HepG2 (cell line): ENCODE results near the gene AP2S1. TPM values are rescaled to one million over a fixed set of nuclear protein-coding genes. Genes with fewer than 3 reads are reported as not detected.

ENCODE experiments used
- ADNP ChIP-seq: sonication (generic); formaldehyde crosslinking; IDR thresholded peaks from 2 replicates; pipeline ENCODE4 v1.4.0; 2020; ENCODE audit warnings: missing genetic modification reagents
- AGO1 ChIP-seq: fragments of 200-400 bp; formaldehyde crosslinking; IDR thresholded peaks from 2 replicates; pipeline ENCODE4 v1.6.1; 2017; ENCODE audit warnings: mild to moderate bottlenecking, low read depth, low read length, moderate library complexity; ENCODE audit not compliant: poor library complexity, severe bottlenecking
- CEBPG ChIP-seq: IDR thresholded peaks from 2 replicates; pipeline ENCODE4 v1.6.1; 2016
- ELF3 ChIP-seq: IDR thresholded peaks from 2 replicates; pipeline ENCODE4 v1.6.1; 2016; ENCODE audit warnings: missing genetic modification reagents, missing compliant biosample characterization
- JUN ChIP-seq: sonication (generic); formaldehyde crosslinking; IDR thresholded peaks from 2 replicates; pipeline ENCODE4 v1.4.0; 2020; ENCODE audit warnings: mild to moderate bottlenecking, missing genetic modification reagents
- KDM6A ChIP-seq: IDR thresholded peaks from 2 replicates; pipeline ENCODE4 v1.6.1; 2016; ENCODE audit warnings: low read depth
- PHF5A ChIP-seq: IDR thresholded peaks from one replicate; pipeline ENCODE4 v1.6.1; 2018; ENCODE audit warnings: low read depth, missing genetic modification reagents; ENCODE audit not compliant: unreplicated experiment
- SMAD9 ChIP-seq: sonication (generic); formaldehyde crosslinking; IDR thresholded peaks from 2 replicates; pipeline ENCODE4 v1.5.1; 2020; ENCODE audit warnings: mild to moderate bottlenecking, missing genetic modification reagents
- ZBTB20 ChIP-seq: sonication (generic); formaldehyde crosslinking; IDR thresholded peaks from 2 replicates; pipeline ENCODE4 v1.8.1; 2023; ENCODE audit warnings: missing genetic modification reagents, low read depth, mild to moderate bottlenecking, borderline replicate concordance
- ZEB1 ChIP-seq: IDR thresholded peaks from 2 replicates; pipeline ENCODE4 v1.6.1; 2012; ENCODE audit warnings: mild to moderate bottlenecking, low read depth, inconsistent platforms; ENCODE audit not compliant: insufficient replicate concordance
- ZKSCAN1 ChIP-seq: fragments of 150-350 bp; IDR thresholded peaks from 2 replicates; pipeline ENCODE4 v1.6.1; 2014; ENCODE audit warnings: low read length
- ZNF143 ChIP-seq: sonication (generic); formaldehyde crosslinking; IDR thresholded peaks from 2 replicates; pipeline ENCODE4 v1.4.0; 2020; ENCODE audit warnings: missing genetic modification reagents
- ZNF709 ChIP-seq: sonication (generic); formaldehyde crosslinking; IDR thresholded peaks from 2 replicates; pipeline ENCODE4 v1.5.0; 2020; ENCODE audit warnings: mild to moderate bottlenecking, missing genetic modification reagents
- polyA plus RNA-seq, 8 experiments: library from polyadenylated mRNA; depleted of rRNA in 3 of 8; stranded (reverse) in 7 of 8; unstranded in 1 of 8; fragments of >200 nt; fragmentation: Illumina TruSeq in 4 of 8; extraction: Trizol in 4 of 8; gene quantifications; 2 replicates each; pipeline versions ENCODE4 v1.2.1 to v1.2.3, GENCODE V29; 2011 to 2016; ENCODE audit warnings: low read depth in 4 of 8, missing spikeins in 1 of 8, mixed read lengths in 1 of 8; ENCODE audit not compliant: insufficient read depth in 1 of 8
- total RNA-seq, 5 experiments: library from RNA; depleted of rRNA; stranded (reverse); fragments of >200 nt; fragmentation: Illumina TruSeq; extraction: Trizol; gene quantifications; 2 replicates each; pipeline ENCODE4 v1.2.3, GENCODE V29; 2016; ENCODE audit warnings: low read depth in 1 of 5
- TF ChIP-seq, protein P1 (sequence below): sonication (generic); formaldehyde crosslinking; IDR thresholded peaks from 2 replicates; pipeline ENCODE4 v1.4.0; 2020; ENCODE audit warnings: mild to moderate bottlenecking, missing genetic modification reagents
- TF ChIP-seq, protein P2 (sequence below): sonication (generic); formaldehyde crosslinking; IDR thresholded peaks from 2 replicates; pipeline ENCODE4 v1.4.0; 2020; ENCODE audit warnings: missing genetic modification reagents
- TF ChIP-seq, protein P3 (sequence below): sonication (generic); formaldehyde crosslinking; conservative IDR thresholded peaks from 2 replicates; pipeline ENCODE4 v1.5.0; 2020; ENCODE audit warnings: missing genetic modification reagents

AP2S1 gene
- total and polyA plus RNA-seq, 2 of the 13 experiments (the other 11 are each of a cell fraction or from before 2014, with no cell fraction given), result 45.2 to 86.1 TPM

DNA sequence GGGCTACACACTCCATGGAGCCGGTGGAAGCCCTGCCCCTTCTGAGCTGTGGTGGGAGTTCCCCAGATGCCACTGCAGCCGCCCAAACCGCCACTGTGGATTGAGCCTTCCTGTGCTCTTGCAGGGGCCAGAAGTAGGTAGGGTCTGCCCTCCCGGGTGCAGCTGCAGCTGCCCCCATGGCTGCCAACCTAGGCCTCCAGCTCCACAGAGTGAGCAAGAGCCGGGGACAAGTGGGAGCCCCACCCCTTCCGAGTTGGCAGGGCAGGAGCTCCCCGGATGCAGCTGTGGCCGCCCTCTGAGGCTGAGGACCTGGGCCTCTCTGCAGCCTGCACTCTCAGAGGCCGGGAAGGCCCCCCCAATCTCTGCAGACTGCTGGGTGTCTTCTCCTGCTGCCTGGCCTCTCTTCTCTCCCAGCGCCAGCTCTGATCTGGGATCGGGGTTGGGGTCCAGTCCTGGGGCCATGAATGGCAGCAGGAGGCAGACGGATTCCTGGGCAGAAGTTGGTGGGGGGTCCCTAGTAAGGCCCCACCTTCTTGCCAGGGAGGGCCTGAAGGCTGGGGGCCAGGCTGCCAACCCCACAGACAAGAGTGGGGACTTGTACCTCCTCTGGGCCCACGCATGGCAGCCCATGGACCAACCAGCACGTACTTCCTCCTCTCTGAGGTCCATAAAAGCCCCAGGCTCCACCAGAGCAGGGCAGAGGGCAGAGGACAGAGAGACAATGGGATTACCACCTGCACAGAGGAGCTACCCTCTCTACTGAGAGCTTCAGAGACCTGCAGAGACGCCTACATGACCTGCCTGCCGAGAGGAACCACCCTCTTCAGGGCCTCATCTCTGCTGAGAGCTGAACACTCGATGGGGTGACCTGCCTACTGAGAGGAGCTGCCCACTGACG is 28.9 kb downstream of the AP2S1 start (continued):
- TF ChIP-seq, protein P1, sequence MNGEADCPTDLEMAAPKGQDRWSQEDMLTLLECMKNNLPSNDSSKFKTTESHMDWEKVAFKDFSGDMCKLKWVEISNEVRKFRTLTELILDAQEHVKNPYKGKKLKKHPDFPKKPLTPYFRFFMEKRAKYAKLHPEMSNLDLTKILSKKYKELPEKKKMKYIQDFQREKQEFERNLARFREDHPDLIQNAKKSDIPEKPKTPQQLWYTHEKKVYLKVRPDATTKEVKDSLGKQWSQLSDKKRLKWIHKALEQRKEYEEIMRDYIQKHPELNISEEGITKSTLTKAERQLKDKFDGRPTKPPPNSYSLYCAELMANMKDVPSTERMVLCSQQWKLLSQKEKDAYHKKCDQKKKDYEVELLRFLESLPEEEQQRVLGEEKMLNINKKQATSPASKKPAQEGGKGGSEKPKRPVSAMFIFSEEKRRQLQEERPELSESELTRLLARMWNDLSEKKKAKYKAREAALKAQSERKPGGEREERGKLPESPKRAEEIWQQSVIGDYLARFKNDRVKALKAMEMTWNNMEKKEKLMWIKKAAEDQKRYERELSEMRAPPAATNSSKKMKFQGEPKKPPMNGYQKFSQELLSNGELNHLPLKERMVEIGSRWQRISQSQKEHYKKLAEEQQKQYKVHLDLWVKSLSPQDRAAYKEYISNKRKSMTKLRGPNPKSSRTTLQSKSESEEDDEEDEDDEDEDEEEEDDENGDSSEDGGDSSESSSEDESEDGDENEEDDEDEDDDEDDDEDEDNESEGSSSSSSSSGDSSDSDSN (CRISPR knock-in tag), result peak; percentile 60
- TF ChIP-seq ZEB1, result no peak
- TF ChIP-seq ELF3 (CRISPR knock-in tag), result peak; percentile 73
- TF ChIP-seq ZNF143, result no peak
- TF ChIP-seq CEBPG (CRISPR knock-in tag), result no peak
- no peak; the same call in 1 of the 2 replicates for TF ChIP-seq ZBTB20
- TF ChIP-seq PHF5A (CRISPR knock-in tag), result no peak
- no peak for TF ChIP-seq ZNF709
- TF ChIP-seq, protein P2, sequence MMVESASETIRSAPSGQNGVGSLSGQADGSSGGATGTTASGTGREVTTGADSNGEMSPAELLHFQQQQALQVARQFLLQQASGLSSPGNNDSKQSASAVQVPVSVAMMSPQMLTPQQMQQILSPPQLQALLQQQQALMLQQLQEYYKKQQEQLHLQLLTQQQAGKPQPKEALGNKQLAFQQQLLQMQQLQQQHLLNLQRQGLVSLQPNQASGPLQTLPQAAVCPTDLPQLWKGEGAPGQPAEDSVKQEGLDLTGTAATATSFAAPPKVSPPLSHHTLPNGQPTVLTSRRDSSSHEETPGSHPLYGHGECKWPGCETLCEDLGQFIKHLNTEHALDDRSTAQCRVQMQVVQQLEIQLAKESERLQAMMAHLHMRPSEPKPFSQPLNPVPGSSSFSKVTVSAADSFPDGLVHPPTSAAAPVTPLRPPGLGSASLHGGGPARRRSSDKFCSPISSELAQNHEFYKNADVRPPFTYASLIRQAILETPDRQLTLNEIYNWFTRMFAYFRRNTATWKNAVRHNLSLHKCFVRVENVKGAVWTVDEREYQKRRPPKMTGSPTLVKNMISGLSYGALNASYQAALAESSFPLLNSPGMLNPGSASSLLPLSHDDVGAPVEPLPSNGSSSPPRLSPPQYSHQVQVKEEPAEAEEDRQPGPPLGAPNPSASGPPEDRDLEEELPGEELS (CRISPR knock-in tag), result peak; percentile 20; the same call in 1 of the 2 replicates
- TF ChIP-seq, protein P3, sequence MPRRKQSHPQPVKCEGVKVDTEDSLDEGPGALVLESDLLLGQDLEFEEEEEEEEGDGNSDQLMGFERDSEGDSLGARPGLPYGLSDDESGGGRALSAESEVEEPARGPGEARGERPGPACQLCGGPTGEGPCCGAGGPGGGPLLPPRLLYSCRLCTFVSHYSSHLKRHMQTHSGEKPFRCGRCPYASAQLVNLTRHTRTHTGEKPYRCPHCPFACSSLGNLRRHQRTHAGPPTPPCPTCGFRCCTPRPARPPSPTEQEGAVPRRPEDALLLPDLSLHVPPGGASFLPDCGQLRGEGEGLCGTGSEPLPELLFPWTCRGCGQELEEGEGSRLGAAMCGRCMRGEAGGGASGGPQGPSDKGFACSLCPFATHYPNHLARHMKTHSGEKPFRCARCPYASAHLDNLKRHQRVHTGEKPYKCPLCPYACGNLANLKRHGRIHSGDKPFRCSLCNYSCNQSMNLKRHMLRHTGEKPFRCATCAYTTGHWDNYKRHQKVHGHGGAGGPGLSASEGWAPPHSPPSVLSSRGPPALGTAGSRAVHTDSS (CRISPR knock-in tag), result no peak
- no peak for TF ChIP-seq AGO1
- TF ChIP-seq JUN, result no peak
- no peak for TF ChIP-seq ADNP (CRISPR knock-in tag)
- no peak for TF ChIP-seq ZKSCAN1
- TF ChIP-seq KDM6A, result no peak
- no peak for TF ChIP-seq SMAD9 (CRISPR knock-in tag)
